GM19455 (cell line): ENCODE measurements around the gene SLC39A2.
"Not testable (repeated sequence)": the region's sequence is repeated elsewhere in the genome, so short reads cannot be mapped to it uniquely, and the experiment has no call there.

Source experiments
- ATAC-seq: cut with Tn5 transposase; IDR thresholded peaks from one replicate; pipeline ENCODE4 v1.9.1; 2021; ENCODE audit not compliant: unreplicated experiment

The SLC39A2 gene

GRCh38 chr14:21024585-21025370 lies 25.7 kb downstream of the SLC39A2 start, which contains the start of gene NDRG2:
TSS of gene NDRG2 (minus strand) at chr14:21025061. CDS start at chr14:21023315, 1,746 bp downstream.
- no peak for ATAC-seq

GRCh38 chr14:21025371-21026273 lies 26.5 kb downstream of the SLC39A2 start:
- no peak for ATAC-seq

GRCh38 chr14:21026274-21026987 lies 27.3 kb downstream of the SLC39A2 start:
- no peak for ATAC-seq

- no peak for ATAC-seq
These were observed 27.9 kb downstream of the SLC39A2 start for GRCh38 chr14:21026988-21027315.

DNA sequence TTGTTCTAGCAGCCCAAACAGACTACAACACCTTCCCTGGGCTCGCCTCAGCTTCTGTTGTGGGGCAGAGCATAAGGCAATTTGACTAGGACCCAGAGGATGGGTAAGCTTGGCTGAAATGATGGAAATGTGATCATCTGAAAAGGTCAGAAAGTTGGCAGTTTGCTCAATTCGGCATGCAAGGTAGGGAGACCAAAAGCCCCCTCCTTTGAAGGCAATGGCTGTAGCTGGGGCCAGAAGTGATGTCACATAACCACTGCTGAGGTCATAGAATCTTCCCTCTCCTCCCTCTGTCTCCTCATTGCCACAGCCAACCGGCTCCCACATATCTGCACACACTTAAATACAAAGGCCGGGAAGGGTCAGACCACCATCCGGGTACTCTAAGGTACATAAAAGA lies 30.8 kb downstream of the SLC39A2 start, which contains the start of gene TPPP2:
Gene TPPP2 (plus strand): TSS at position 301 of the 400 bp plus-strand sequence. CDS start 365 bp downstream, outside the sequence.
- no peak for ATAC-seq

GRCh38 chr14:21030531-21030930 lies 31.4 kb downstream of the SLC39A2 start:
- ATAC-seq = no peak

GRCh38 chr14:21032326-21033132 lies 33.4 kb downstream of the SLC39A2 start:
- no peak for ATAC-seq

DNA sequence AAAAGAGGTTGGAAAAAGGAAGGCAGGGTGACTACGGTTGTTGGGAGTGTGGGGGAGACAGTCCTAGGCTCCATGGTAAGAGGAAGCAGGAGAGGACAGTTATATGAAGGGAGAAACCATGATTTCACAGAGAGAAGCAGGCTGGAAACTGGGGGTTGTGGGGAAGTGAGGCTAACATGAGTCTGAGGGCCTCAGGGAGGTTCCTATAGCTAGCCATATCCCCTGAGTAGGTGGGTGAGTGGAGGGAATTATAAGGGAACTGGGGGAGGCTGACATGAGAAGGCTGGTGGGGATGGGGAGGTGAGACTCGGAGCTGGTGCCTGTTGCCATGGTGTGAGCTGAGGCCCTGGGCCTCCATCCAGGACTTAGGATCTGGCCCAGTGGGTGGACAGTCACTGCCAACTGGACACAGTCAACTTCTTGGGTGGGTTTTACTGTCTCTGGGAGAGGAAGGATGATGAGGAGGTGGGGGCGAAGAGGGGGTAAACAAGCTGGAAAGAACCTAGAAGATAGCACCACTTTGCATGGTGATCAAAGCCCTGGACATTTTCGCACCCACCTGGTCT lies 34.1 kb downstream of the SLC39A2 start:
- no peak for ATAC-seq

GRCh38 chr14:21034707-21035106 lies 35.6 kb downstream of the SLC39A2 start, which contains the start of gene RNASE13:
TSS of gene RNASE13 (minus strand) at chr14:21034807. CDS start at chr14:21034288, 519 bp downstream.
- no peak for ATAC-seq

DNA sequence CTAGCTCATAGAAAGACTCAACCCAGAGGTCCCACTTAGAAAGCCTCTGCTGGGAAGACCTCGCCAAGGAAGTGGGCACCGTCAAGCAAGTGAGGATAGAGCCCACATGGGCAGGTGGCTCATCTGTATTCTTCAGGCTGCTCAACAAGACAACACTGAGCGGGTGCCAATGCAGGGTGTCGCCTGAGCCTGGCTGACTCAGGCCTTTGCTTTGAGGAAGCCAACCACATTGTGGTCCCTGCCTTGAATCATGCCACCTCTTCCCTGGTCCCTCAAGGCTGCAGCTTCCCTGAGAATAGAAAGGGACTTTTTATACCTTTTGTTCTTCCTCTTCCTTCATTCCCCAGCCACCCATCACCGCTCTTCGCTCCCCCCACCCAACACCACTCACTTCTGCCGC lies 37.7 kb downstream of the SLC39A2 start:
- no peak for ATAC-seq

DNA sequence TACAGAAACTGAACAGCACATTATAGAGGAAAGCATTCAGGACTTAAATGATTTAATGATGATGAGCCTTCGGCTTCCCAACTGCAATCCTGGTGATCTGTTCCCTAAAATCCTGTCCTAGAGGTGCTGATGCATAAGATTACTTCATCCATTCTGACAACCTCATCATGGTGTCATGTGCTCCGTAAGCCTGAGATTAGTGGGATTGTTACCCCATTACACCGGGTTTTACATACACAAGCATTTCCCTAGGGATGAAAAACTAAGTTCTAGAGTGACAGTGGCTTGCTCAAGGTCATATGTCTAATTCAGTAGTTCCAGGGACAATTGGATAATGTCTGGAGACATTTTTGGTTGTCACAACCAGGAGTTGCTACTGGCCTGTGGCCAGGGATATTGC lies 38.1 kb downstream of the SLC39A2 start:
- no peak for ATAC-seq

DNA sequence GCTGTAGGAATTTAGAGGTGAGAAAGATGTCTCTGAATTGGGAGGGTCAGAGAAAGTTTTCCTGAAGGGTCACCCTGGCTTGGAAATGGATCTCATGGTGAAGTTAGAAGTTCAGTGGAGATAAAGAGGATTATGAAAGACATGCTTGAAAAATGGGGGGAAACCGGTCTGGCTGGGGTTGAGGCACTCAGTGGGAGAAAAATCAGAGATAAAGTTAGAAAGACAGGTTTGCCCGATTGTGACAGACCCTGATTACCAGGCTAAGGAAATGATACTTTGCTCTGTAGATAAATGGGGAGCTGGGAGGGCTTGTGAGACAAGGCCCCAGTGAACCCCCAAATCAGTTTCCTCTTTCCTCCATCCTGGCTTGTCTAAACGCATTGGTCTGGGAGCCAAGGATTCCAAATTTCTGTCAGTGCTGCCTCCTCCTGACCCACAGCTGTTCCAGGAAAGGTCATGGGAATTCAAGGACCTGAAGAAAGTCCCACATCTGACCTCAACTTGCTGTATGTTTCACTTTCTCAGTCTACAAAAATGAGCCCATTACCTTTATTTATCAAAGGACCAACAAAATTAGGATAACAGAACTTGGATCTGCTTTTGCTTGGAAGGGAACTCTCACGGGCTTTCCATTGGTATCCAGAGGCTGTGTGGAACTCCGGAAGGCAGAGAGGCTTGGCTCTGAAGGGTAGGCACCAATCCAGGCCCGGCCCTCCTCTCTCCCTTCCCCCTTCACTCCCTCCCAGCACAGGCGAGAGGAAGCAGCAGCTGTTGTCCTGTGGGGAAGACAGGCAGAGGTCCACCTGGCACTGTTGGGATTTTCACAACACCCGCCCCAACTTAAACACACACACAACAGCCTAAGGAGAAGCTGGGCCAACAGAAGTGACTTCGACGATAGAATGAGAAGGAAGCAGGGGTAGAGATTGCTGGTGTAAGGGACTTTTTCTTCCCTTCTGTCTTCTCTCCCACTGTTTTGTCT lies 39.6 kb downstream of the SLC39A2 start:
- no peak for ATAC-seq

DNA sequence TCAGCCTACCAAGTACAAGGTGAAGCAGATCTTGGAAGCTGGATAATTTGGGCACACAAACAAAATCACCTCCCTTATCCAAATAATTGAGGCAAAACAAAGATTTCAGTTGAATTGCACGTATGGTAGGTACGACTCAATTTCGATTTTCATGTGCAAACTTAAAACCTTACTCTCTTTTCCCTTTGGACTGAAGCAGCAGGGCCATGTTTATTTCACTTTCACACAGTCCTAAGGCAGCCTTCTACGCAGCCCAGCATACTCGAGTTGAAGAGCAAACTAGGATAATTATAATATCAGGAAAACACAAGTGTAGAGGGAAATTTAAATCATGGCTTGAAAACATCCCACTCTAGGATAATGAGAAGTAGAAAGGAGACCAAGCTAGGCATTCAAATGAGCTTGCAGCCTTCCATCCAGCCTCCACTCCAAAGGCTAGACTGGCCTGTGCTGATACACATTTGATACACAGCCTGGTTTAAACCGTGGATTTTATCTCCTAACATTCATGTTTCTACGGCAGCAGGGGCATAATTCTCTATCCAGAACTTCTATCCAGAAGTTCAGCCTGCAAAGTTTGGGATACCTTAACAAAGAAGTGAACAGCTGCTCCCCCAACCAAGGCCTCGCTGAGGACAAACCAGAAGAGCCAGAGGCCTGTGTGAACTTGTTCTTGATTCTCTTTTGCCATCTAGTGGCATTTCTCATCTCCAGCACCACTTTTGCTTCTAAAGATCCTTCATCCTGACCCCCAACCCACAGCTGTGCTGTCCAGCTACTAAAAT lies 40.7 kb downstream of the SLC39A2 start:
- no peak for ATAC-seq

DNA sequence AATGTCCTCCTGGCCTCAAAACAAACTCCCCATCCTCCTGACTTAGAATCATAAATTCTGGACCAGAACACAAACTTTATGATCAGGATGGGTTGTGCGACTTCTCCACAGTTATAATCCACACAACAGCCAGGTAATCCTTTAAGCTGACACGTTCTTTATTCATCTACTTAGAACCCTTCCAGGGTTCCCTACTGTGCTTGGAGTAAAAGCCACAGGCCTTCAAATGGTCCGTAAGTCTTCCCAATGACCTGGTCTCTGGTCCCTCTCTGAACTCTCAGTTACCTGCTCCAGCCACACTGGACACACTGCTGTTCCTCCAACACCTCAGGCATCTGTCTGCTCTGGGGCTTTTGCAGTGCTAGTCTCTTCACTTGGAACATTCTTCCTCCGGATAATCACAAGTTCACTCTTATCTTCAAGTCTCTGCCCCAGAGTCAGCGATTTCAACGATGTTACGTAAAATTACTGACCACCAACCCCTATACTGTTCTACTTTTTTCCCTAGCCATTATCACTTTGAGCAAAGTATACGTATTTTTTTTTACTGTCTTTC lies 41.4 kb downstream of the SLC39A2 start:
- no peak for ATAC-seq

- ATAC-seq = not testable (repeated sequence)
These were observed 41.8 kb downstream of the SLC39A2 start for GRCh38 chr14:21040941-21041340.

GRCh38 chr14:21041676-21042433 lies 42.8 kb downstream of the SLC39A2 start, which contains the start of gene RNASE7:
TSS of gene RNASE7 (plus strand) at chr14:21042362. CDS start at chr14:21042993, 631 bp downstream.
- ATAC-seq = no peak

DNA sequence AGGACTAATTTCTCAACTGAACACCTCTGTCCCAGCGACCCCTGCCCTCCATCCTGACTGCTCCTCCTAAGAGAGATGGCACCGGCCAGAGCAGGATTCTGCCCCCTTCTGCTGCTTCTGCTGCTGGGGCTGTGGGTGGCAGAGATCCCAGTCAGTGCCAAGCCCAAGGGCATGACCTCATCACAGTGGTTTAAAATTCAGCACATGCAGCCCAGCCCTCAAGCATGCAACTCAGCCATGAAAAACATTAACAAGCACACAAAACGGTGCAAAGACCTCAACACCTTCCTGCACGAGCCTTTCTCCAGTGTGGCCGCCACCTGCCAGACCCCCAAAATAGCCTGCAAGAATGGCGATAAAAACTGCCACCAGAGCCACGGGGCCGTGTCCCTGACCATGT lies 43.8 kb downstream of the SLC39A2 start:
- no peak for ATAC-seq
